GM21723 (cell line): ENCODE data around the gene AKAP5.

Experiments used
- ATAC-seq: cut with Tn5 transposase; IDR thresholded peaks from one replicate; pipeline ENCODE4 v1.9.1; 2021; ENCODE audit warnings: mild to moderate bottlenecking, moderate library complexity; ENCODE audit not compliant: unreplicated experiment

Gene AKAP5

GRCh38 chr14:64465191-64465822, at the start of gene AKAP5:
TSS of gene AKAP5 (plus strand) at chr14:64465499. CDS start at chr14:64468395, 2,896 bp downstream.
- ATAC-seq = peak; percentile 62

DNA sequence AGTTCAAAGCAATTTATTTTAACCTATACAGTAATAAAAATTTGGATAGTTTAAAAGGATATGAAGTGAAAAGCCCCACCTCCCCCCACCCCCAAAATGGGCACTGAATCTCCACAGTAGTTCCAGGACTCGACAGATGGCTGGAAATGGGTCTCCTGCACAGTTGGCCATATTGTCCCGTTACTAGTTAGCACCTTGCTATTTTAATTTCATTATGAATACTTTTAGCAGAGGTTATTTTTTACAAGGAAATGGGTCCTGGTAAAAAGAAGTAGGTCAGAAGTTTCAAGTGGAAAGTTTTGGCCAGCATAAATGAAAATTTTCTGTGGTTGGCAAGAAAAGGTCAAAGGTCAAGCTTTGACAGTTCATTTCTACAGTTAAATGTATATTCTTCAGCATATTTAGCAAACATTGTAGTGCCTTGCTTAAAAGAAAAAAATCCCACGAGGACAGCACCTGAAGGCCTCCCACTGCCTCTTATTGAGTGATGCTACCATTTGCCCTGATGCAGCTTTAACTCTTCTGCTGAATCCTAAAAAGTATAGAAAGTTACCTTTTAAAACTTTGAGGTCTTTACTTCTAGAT, 48.9 kb upstream of the AKAP5 start:
- ATAC-seq = no peak

GRCh38 chr14:64417055-64417770, 48.1 kb upstream of the AKAP5 start:
- no peak for ATAC-seq

DNA sequence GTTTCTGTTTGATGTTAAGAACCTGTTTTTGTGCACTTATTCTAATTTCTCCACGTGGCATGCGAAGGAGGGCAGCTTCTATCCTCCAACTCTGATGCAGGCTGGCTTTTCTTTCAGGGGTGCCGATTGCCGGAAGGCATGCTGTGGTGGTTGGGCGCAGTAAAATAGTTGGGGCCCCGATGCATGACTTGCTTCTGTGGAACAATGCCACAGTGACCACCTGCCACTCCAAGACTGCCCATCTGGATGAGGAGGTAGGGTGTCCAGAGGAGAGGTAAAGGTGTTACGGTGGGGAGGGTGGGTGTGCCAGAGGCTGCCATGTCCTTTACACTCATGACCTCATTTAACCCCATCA, 47.6 kb upstream of the AKAP5 start:
- no peak for ATAC-seq

DNA sequence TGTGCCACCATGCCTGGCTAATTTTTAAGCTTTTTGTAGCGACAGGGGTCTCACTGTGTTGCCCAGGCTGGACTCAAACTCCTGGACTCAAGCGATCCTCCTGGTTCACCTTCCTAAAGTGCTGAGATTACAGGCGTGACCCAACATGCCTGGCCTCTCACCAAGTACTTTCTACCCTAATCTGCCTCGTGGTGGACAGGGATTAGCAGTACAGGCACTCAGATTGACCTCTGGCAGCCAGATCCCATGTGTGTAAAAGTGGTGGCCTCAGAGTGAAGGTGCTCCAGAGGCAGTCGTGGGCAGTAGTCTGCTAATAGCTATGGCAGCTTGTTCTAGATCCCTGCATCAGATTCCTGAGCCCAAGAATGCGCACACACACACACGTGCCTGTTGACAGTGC, 46.3 kb upstream of the AKAP5 start:
- no peak for ATAC-seq

GRCh38 chr14:64421166-64421565, 44.1 kb upstream of the AKAP5 start:
- ATAC-seq = no peak

DNA sequence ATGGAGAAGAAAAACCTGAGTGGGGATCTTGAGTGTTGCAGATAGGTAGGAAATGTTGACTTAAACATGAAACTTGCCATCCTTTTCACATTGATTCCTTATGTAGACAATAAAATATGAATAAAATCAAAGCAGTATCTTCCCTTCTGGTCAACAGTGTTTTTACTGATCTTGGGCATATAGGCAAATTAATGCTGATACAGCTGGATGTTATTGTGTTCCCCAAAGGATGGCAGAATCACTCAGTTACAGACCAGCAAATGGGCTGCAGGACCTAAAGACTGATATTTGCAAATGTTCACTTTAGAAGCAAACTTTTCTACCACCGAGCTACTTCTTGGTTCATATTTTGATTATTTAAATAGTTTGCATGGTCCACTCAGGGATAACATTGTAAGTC, 43.3 kb upstream of the AKAP5 start:
- ATAC-seq = no peak

- no peak for ATAC-seq
Measured at GRCh38 chr14:64422756-64423155, 42.5 kb upstream of the AKAP5 start.

GRCh38 chr14:64423987-64424386, 41.3 kb upstream of the AKAP5 start:
- no peak for ATAC-seq

DNA sequence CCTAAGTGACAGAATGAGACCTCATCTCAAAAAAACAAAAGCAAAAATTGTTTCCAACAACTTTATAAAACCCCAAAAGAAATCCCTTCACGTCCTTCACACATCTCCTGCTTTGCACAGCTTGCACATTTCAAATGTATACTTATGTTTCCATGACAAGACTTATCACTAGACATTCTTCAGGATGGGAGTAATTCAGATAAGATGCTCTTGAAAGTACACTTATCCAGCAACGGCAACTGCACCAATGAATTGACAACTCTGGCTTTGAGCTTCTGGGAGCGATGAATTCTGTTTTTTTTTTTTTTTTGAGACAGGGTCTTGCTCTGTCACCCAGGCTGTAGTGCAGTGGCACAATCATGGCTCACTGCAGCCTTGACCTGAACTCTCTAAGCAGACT, 30.8 kb upstream of the AKAP5 start:
- ATAC-seq = no peak

DNA sequence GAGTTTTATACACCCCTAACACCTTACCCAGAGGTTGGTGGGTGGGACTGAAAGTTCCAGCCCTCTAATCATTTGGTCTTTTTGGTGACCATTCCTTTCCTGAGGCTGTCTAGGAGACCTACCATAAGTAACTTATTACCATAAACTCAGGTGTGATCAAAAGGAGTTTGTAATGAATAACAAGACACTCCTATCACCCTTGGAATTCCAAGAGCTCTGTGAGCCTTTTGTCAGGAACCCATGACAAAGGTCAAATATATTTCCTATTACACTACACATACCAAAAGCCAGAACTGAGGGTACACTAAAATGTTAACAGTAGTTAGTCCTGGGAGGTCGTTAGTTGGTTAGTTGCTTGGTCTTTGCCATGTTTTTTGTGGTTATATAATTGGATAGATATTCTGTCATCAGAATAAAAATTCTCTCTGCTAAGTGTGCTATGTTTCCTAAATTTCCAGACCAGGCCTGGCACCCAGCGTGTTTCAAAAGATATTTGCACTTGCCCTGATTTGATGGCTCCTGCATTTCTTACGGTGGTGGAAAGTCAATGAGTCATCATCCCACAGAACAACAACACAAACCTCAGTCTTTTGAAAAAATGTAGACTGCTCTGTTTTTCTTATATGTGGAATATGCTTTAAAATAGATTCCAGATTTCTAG, 27.0 kb upstream of the AKAP5 start:
- no peak for ATAC-seq

DNA sequence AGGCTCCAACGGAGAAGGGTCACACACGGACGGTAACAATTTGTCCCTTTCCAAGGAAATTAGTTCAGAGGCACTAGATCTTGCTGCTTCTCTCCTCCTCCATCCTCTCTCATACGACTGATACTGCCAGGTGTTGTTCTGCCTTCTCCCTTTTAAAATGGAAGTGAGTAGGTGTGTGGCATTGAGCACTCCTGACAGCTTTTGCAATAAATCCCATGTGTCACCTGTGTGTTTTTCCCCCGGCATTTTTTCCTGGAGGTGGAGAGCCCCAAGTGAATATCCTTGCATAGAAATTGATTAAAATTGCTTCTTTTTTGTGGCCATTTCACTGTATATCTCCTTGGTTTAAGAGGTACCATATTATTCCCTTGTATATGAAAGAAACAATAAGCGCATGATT, 26.2 kb upstream of the AKAP5 start:
- ATAC-seq = no peak

- no peak for ATAC-seq
Measured at GRCh38 chr14:64440494-64440893, 24.8 kb upstream of the AKAP5 start.

GRCh38 chr14:64442300-64442988, 22.9 kb upstream of the AKAP5 start:
- no peak for ATAC-seq

- no peak for ATAC-seq
Measured at GRCh38 chr14:64444140-64444539, 21.2 kb upstream of the AKAP5 start.

- peak; percentile 93 for ATAC-seq
Measured at GRCh38 chr14:64444984-64445845, 20.1 kb upstream of the AKAP5 start.

DNA sequence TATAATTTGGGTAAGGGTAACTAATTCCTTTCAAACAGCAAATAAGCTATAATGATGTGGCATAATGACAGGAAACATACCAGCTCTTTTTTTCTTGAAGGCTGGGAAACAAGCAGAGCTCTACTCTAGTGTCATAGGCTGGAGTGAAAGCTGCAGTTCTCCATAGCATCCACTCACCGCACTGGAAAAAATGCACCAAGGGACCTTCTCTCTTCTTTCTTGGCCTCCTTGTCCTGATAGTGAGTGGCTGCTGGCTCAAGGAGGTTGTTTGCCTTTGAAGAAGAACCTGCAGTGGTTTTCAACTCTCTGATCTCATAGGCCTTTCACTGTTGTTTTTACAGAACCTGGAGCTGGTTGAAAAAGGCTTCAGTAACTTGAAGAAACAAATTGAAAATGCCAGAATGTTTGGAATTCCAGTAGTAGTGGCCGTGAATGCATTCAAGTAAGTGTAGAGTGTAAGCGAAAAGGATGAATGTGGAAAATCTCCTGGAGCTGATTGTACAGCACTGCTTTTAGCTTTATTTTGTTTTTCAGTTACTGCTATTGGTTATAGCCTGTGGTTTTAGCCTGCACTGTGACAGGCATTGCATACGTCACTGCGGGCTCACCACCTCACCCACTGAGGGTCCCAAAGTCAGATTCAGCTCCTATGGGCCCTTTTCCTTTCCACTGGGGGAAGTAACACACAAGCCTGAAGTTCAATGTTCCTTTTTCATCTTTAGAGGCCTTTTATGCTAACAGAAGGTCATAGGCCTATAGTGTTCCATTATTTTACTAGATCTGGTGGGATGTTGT, 17.2 kb upstream of the AKAP5 start:
- ATAC-seq = no peak

DNA sequence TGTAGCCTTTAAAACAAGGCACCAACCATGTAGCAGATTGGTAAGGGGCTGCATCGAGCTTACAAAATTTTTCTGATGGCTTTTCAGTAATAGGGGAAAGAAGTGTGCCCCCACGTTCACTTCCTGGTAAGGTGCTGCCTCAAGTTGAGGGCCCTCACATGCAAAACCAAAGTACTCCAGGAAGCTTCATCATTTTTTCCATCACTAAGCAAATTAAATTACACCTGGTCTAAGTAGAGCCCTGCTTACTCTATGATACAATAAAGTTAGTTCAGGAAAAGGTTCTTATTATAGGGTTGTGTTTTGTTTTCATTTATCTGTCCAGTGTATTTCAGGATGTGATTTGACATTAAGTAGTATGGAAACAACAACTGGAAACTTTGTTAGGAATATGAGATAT, 15.0 kb upstream of the AKAP5 start:
- no peak for ATAC-seq

- no peak for ATAC-seq
Measured at GRCh38 chr14:64454671-64455070, 10.6 kb upstream of the AKAP5 start.
